Gastroesophageal sphincter (tissue), 3 donors: Measurements from ENCODE around the gene DSCAML1.

Source experiments
- CTCF ChIP-seq, 4 experiments: fragments of 200-600 bp in 2 of 4; fragments of 450-650 bp in 2 of 4; sonication (generic) in 1 of 4; IDR thresholded peaks; one replicate each; pipeline ENCODE4 v1.5.1; 2017 to 2019; ENCODE audit warnings: antibody characterized with exemption in 4 of 4, mild to moderate bottlenecking in 2 of 4, moderate library complexity in 2 of 4
- EP300 ChIP-seq: sonication (generic); formaldehyde crosslinking; IDR thresholded peaks from one replicate; pipeline ENCODE4 v1.6.1; 2017; ENCODE audit warnings: antibody characterized with exemption, mild to moderate bottlenecking
- POLR2A ChIP-seq, 2 donors: fragments of 450-650 bp; IDR thresholded peaks; one replicate each; pipeline ENCODE4 v1.6.1; 2017; ENCODE audit warnings: antibody characterized with exemption in 2 of 2, mild to moderate bottlenecking in 2 of 2, moderate library complexity in 1 of 2
- POLR2AphosphoS5 ChIP-seq: sonication (generic); formaldehyde crosslinking; IDR thresholded peaks from one replicate; pipeline ENCODE4 v1.6.1; 2017; ENCODE audit warnings: antibody characterized with exemption

GRCh38 chr11:117771197-117771596 lies 25.8 kb downstream of the DSCAML1 start:
- TF ChIP-seq CTCF (IDR thresholded peaks at IDR 0.05) (no peak), POLR2AphosphoS5 (no peak), POLR2A (IDR thresholded peaks at IDR 0.05) (no peak), EP300 (no peak)
